Ectodermal cell (in vitro differentiated cells): Measurements from ENCODE around the gene CBLIF. TPM values are rescaled to one million over a fixed set of nuclear protein-coding genes. Genes with fewer than 3 reads are reported as not detected.
"Not testable (repeated sequence)": the region's sequence is repeated elsewhere in the genome, so short reads cannot be mapped to it uniquely, and the experiment has no call there.

ENCODE experiments used
- H3K27ac ChIP-seq: 2 replicates; pipeline ENCODE4 v1.7.0; 2013; ENCODE audit warnings: mild to moderate bottlenecking, low read depth, low read length; ENCODE audit not compliant: insufficient read depth, poor library complexity, severe bottlenecking
- H3K27me3 ChIP-seq: 2 replicates; pipeline ENCODE4 v1.7.0; 2013; ENCODE audit warnings: mild to moderate bottlenecking, low read length; ENCODE audit not compliant: insufficient read depth, control insufficient read depth, poor library complexity, severe bottlenecking
- H3K36me3 ChIP-seq: one replicate; pipeline ENCODE4 v1.7.0; 2013; ENCODE audit warnings: low read length; ENCODE audit not compliant: control insufficient read depth, insufficient read depth
- H3K4me1 ChIP-seq: one replicate; pipeline ENCODE4 v1.7.0; 2013; ENCODE audit warnings: low read length; ENCODE audit not compliant: control insufficient read depth, insufficient read depth
- H3K4me3 ChIP-seq: 2 replicates; pipeline ENCODE4 v1.7.0; 2013; ENCODE audit warnings: low read depth, low read length, control low read depth; ENCODE audit not compliant: insufficient read depth
- H3K9me3 ChIP-seq: 2 replicates; pipeline ENCODE4 v1.7.0; 2013; ENCODE audit warnings: mild to moderate bottlenecking, low read length, moderate library complexity; ENCODE audit not compliant: control insufficient read depth
- WGBS, 2 experiments: methylation state at CpG; one replicate each; pipeline ENCODE4 v1.1.7; 2013; ENCODE audit warnings: missing lambda C conversion rate in 2 of 2; 5-methylcytosine and 5-hydroxymethylcytosine counted together
- polyA plus RNA-seq, 4 experiments: library from polyadenylated mRNA; stranded (reverse); fragments of 50-300 nt; gene quantifications; one replicate each; pipeline ENCODE4 v1.2.3, GENCODE V29; 2013

The CBLIF gene
- polyA plus RNA-seq (2013, experiment 1 of 4) = not detected
- polyA plus RNA-seq (2013, experiment 2 of 4) = not detected
- polyA plus RNA-seq (2013, experiment 3 of 4) = not detected
- polyA plus RNA-seq (2013, experiment 4 of 4) = not detected

DNA sequence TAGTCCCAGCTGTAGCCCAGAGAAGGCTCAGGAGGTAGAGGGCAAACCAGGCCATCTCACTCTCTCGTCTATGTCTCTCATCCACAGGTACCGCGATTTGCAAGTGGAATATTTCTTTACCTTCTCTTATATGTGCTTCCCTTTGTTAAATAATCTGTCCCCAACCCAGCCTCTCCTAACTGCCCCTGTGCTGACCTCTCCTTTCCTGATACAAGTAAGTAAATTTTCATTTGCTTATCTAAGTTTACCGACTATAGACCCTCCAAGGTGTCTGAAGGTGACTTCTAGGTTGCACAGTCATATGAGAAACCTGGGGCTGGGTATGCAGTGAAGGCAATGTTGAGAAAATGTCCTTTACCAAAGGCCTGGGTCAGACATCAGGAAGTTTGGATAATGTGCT lies at the start of gene CBLIF:
Gene CBLIF (minus strand): TSS at position 101 of the 400 bp plus-strand sequence. CDS start 46 bp downstream, at position 55.
- 95 to 98% methylated on average over 4 of the region's 4 CpGs for WGBS, 2 experiments
- H3K9me3 ChIP-seq = no peaks in the 10 kb centered on the region
- H3K27ac ChIP-seq = no peak within 1 kb of the TSS
- H3K4me3 ChIP-seq = no peak within 1 kb of the TSS
- no peaks in the 10 kb centered on the region for H3K27me3 ChIP-seq
- no peaks in the 10 kb centered on the region for H3K4me1 ChIP-seq
- no peaks in the 10 kb centered on the region for H3K36me3 ChIP-seq

DNA sequence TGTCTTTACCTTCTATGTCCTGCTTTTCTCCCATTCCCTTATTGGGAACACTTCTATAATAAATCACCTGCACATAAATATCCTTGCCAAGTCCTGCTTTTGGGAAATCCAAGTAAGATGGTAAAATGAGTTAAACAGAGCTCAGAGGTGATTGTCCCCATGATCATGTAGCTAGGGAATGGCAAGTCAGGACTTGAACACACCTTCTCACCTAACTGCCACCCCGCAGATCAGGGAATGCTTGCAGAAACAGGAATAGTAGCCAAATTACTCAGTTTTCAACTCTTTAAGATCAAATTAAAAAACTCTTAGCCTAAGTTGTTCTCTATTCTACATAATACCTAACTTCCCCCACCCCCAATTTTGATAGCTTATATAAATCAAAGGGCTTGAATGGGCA lies 49.3 kb upstream of the CBLIF start:
- H3K27ac ChIP-seq = no peak overlapping the region
- no peaks in the 10 kb centered on the region for H3K4me1 ChIP-seq
- no peaks in the 10 kb centered on the region for H3K36me3 ChIP-seq
- WGBS, 2 experiments = 88% methylated on average over 1 of the region's 1 CpG
- no peaks in the 10 kb centered on the region for H3K27me3 ChIP-seq
- H3K4me3 ChIP-seq = no peak overlapping the region
- no peaks in the 10 kb centered on the region for H3K9me3 ChIP-seq

DNA sequence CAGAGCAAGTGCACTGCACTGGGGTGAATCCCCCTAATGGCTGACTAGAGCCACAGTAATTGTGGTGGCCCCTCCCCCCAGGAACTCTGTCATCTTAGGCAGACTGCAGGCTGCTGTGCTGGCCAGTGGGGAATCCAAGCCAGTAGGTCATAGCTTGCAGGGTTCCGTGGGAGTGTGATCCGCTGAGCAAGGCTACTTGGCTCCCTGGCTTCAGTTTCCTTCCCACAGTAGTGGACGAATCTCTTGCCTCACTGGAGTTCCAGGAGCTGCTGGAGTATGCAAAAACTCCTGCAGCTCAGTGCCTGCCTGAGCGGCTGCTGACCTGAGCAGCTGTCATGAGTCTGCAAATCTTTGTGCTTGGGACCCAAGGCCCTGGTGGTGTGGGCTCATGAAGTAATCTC lies 46.5 kb upstream of the CBLIF start:
- WGBS, 2 experiments = 37 to 45% methylated on average over 4 of the region's 4 CpGs
- no peaks in the 10 kb centered on the region for H3K27me3 ChIP-seq
- no peak overlapping the region for H3K4me3 ChIP-seq
- no peaks in the 10 kb centered on the region for H3K4me1 ChIP-seq
- no peak overlapping the region for H3K27ac ChIP-seq
- peaks cover 2% of the 10 kb centered on the region for H3K9me3 ChIP-seq
- no peaks in the 10 kb centered on the region for H3K36me3 ChIP-seq

DNA sequence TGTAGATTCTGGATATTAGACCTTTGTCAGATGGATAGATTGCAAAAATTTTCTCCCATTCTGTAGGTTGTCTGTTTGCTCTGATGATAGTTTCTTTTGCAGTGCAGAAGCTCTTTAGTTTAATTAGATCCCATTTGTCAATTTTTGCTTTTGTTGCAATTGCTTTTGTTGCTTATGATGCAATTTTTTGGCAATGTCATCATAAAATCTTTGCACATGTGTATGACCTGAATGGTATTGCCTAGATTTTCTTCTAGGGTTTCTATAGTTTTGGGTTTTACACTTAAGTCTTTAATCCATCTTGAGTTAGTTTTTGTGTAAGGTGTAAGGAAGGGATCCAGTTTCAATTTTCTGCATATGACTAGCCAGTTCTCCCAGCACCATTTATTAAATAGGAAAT lies 41.9 kb upstream of the CBLIF start:
- H3K4me1 ChIP-seq, H3K27me3 ChIP-seq, H3K36me3 ChIP-seq, H3K27ac ChIP-seq, H3K9me3 ChIP-seq, H3K4me3 ChIP-seq: not testable (repeated sequence)

DNA sequence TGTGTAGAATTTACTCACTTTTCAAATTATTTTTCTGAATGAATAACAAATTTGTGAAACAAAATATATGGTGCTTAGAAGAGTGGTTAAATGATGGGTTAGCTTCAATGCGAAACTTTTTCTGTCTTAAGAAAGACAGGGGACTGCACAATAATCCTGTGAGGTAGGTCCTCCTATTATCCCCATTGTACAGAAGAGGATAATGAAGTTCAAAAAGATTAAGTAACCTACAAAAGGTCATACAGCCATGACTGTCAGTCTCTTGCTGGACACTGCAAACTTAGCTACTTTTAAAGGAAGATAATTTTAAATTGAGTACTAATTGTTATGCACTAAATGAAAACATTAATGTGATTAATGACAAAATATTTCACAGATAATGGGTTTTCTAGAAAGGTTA lies 38.3 kb upstream of the CBLIF start:
- no peak overlapping the region for H3K27ac ChIP-seq
- no peaks in the 10 kb centered on the region for H3K36me3 ChIP-seq
- no peak overlapping the region for H3K4me3 ChIP-seq
- H3K9me3 ChIP-seq = peaks cover 2% of the 10 kb centered on the region
- no peaks in the 10 kb centered on the region for H3K27me3 ChIP-seq
- 90 to 100% methylated on average over 1 of the region's 1 CpG for WGBS, 2 experiments
- H3K4me1 ChIP-seq = no peaks in the 10 kb centered on the region

DNA sequence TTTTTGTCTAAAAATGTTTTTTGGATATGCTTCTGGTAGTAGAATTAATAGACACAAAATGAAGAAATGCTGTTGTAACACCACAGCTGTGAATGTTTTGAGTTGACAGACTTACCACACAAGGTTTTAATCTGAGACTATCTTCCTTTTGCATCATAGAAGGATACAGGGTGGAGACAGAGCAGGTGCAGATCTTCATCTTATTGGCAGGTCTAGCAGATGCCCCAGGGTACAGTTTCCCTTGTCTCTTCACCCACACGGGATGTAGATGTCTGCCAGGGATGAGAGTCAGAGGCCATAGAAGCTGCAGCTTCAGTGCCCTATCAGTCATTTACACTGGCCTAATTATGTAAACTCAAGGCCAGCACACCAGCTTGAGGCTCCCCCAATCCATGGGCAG lies 34.3 kb upstream of the CBLIF start:
- WGBS, 2 experiments = 86% methylated on average over 1 of the region's 1 CpG
- Histone ChIP-seq H3K27me3 (no peaks in the 10 kb centered on the region), H3K36me3 (no peaks in the 10 kb centered on the region), H3K4me3 (no peak overlapping the region), H3K4me1 (no peaks in the 10 kb centered on the region), H3K9me3 (no peaks in the 10 kb centered on the region), H3K27ac (no peak overlapping the region)

DNA sequence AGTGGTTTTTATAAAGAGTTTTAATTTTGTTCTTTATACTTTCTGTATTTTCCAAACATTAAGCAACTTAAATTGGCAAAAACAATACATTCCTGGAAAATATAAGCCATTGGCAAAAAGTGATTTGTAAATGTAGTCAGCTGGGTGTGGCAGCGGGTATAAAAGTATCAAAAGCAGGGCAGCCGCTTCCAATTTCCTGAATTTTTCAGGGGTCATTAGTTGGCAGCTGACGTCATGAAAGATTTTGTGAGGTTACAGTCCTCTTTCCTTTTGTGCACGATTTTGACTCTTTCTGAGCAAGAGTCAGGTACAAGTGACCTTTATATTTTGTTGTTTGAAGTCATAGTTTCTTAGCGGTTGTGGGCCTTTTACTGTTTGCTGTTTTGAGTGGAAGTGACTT lies 33.3 kb upstream of the CBLIF start, which contains the start of gene OOSP3:
Gene OOSP3 (plus strand): TSS at position 208 of the 400 bp plus-strand sequence. CDS start 27 bp downstream, at position 235.
- 86 to 90% methylated on average over 5 of the region's 5 CpGs for WGBS, 2 experiments
- no peaks in the 10 kb centered on the region for H3K9me3 ChIP-seq

DNA sequence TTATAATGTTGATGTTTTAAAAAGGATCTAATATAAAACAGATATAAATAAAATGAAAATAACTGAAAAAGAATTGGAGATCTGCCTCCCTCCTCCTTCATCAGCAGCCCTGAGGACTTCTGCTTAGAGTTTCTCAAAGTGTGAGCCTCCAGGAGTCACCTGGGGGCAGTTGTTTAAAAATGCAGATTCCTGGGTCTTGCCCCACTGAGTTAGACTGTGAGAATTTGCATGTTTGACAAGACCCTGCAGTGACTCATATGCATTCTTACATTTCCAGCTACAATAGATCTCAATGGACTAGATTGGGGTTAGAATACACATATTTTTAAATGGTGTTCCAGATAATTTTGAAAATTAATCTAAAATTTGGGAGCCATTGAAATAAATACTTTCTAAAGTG lies 32.5 kb upstream of the CBLIF start:
- no peak overlapping the region for H3K27ac ChIP-seq
- no peak overlapping the region for H3K4me3 ChIP-seq
- no peaks in the 10 kb centered on the region for H3K36me3 ChIP-seq
- H3K27me3 ChIP-seq = no peaks in the 10 kb centered on the region
- no peaks in the 10 kb centered on the region for H3K9me3 ChIP-seq
- H3K4me1 ChIP-seq = no peaks in the 10 kb centered on the region

More for the DNA sequence above, 33.3 kb upstream of the CBLIF start, which contains the start of gene OOSP3:
- Histone ChIP-seq H3K4me3 (no peak within 1 kb of the TSS), H3K4me1 (no peaks in the 10 kb centered on the region), H3K36me3 (no peaks in the 10 kb centered on the region), H3K27me3 (no peaks in the 10 kb centered on the region), H3K27ac (no peak within 1 kb of the TSS)

DNA sequence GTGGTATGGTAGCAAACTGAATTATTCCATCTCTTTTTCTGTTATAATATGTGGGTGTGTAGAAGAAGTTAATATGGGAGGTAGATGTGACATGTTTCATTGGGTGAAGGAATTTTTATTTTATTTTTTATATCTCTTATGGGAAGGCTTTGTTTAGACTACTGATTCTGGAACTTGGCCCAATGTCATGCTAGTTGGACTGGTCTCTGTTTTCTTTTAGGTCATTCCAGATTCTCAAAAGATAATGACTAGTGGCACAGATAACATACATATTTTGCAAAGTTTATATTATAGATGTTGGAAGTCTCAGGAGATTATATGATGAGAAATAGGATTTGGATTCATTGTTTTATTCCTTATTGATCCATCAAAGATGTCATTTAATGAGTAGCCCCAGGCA lies 32.0 kb upstream of the CBLIF start:
- Histone ChIP-seq H3K36me3 (no peaks in the 10 kb centered on the region), H3K27ac (no peak overlapping the region), H3K4me3 (no peak overlapping the region), H3K9me3 (no peaks in the 10 kb centered on the region), H3K27me3 (no peaks in the 10 kb centered on the region), H3K4me1 (no peaks in the 10 kb centered on the region)

DNA sequence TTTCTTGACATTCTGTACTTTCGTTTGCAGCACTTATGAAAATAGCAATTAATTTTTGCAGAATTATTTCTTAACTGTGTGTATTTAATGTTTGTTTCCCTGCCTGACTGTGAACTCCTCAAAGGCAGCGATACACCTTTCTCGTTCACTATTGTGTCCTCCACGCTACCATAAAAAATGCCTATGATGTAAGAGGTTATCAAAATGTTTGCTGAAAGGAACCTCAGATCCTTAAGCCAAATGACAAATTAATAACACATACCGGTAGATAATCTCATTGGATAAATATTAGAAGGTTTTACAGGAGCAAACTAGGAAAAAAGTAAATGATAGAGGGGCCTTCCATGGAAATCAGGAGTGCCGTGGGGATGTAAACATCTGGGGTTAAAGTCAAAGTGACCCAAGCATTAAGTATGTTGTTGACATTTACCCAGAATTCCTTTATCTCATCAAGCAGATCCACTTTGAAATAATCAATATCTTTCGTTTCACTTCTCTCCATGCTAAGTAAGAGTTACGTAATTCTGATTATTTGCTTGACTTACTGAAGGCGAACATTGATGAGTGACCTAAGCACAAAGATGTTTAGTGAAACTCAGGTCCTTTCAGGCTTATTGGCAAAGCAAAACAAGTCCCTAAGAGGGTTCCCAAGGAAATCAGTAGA lies 30.7 kb upstream of the CBLIF start:
- WGBS, 2 experiments = 94 to 97% methylated on average over 8 to 9 of the region's 9 CpGs
- Histone ChIP-seq H3K27me3 (no peaks in the 10 kb centered on the region), H3K4me1 (no peaks in the 10 kb centered on the region), H3K9me3 (no peaks in the 10 kb centered on the region), H3K27ac (no peak overlapping the region), H3K4me3 (no peak overlapping the region), H3K36me3 (no peaks in the 10 kb centered on the region)

DNA sequence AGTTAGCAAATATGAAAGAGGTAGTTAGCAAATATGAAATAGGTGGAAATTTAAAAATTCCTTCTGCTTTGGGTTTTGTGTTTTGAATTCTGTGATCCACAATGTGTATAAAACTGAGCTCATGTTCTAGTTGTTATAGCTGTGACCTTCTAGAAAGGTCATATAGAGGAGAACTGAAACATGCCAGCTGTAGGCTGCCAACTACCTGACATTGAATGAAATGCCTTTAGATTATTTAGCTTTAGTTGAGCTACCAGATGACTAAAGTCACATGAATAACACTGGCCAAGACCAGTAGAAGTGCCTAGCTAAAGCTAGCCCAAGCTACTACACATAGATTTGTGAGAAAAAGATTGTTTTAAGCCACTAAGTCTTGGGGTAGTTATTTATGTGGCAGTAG lies 26.8 kb upstream of the CBLIF start:
- no peak overlapping the region for H3K27ac ChIP-seq
- no peaks in the 10 kb centered on the region for H3K9me3 ChIP-seq
- no peaks in the 10 kb centered on the region for H3K4me1 ChIP-seq
- no peak overlapping the region for H3K4me3 ChIP-seq
- H3K36me3 ChIP-seq = no peaks in the 10 kb centered on the region
- no peaks in the 10 kb centered on the region for H3K27me3 ChIP-seq
